HepG2 (cell line): ENCODE data around the gene METTL16. TPM values are rescaled to one million over a fixed set of nuclear protein-coding genes. Genes with fewer than 3 reads are reported as not detected.

Source experiments
- ARID4A ChIP-seq: sonication (generic); formaldehyde crosslinking; IDR thresholded peaks from 2 replicates; pipeline ENCODE4 v1.5.0; 2020; ENCODE audit warnings: mild to moderate bottlenecking, missing genetic modification reagents, borderline replicate concordance
- ASH2L ChIP-seq: fragments of 300-600, 200-600 bp; sonication (generic); IDR thresholded peaks from 2 replicates; pipeline ENCODE4 v1.7.0; 2017; ENCODE audit warnings: low read depth, mild to moderate bottlenecking, moderate library complexity, mixed read lengths, low read length; ENCODE audit not compliant: insufficient read length
- CREB1 ChIP-seq, 2 experiments: fragments of 450-650 bp in 1 of 2; IDR thresholded peaks; 2 replicates each; pipeline ENCODE4 v1.6.1; 2016 to 2017; ENCODE audit warnings: control low read depth in 1 of 2, mild to moderate bottlenecking in 1 of 2, missing compliant biosample characterization in 1 of 2, missing genetic modification characterization in 1 of 2
- ELF3 ChIP-seq: IDR thresholded peaks from 2 replicates; pipeline ENCODE4 v1.6.1; 2016; ENCODE audit warnings: missing genetic modification reagents, missing compliant biosample characterization
- JUNB ChIP-seq: sonication (generic); formaldehyde crosslinking; IDR thresholded peaks from 2 replicates; pipeline ENCODE4 v1.8.0; 2022; ENCODE audit warnings: missing genetic modification reagents, mild to moderate bottlenecking, borderline replicate concordance
- KAT2B ChIP-seq: fragments of 150-350 bp; IDR thresholded peaks from 2 replicates; pipeline ENCODE4 v1.6.1; 2014; ENCODE audit warnings: low read depth, low read length, borderline replicate concordance
- MNT ChIP-seq: fragments of 450-650 bp; IDR thresholded peaks from 2 replicates; pipeline ENCODE4 v1.6.1; 2016
- MZF1 ChIP-seq: sonication (generic); formaldehyde crosslinking; IDR thresholded peaks from 2 replicates; pipeline ENCODE4 v1.8.1; 2023; ENCODE audit warnings: mild to moderate bottlenecking, missing genetic modification reagents, borderline replicate concordance
- NR2C2 ChIP-seq: sonication (generic); formaldehyde crosslinking; IDR thresholded peaks from 2 replicates; pipeline ENCODE4 v1.4.0; 2020; ENCODE audit warnings: missing genetic modification reagents, mild to moderate bottlenecking, moderate library complexity, borderline replicate concordance
- SIX4 ChIP-seq: sonication (generic); formaldehyde crosslinking; IDR thresholded peaks from 2 replicates; pipeline ENCODE4 v1.4.0; 2020; ENCODE audit warnings: missing genetic modification reagents
- ZBTB33 ChIP-seq: sonication (generic); formaldehyde crosslinking; IDR thresholded peaks from 2 replicates; pipeline ENCODE4 v1.4.0; 2020; ENCODE audit warnings: missing genetic modification reagents
- ZNF10 ChIP-seq: sonication (generic); formaldehyde crosslinking; IDR thresholded peaks from 2 replicates; pipeline ENCODE4 v1.4.0; 2020; ENCODE audit warnings: mild to moderate bottlenecking, low read depth, missing genetic modification reagents, borderline replicate concordance
- ZNF276 ChIP-seq: sonication (generic); formaldehyde crosslinking; IDR thresholded peaks from 2 replicates; pipeline ENCODE4 v1.4.0; 2020; ENCODE audit warnings: mild to moderate bottlenecking, low read depth, missing genetic modification reagents
- ZNF431 ChIP-seq: sonication (generic); formaldehyde crosslinking; IDR thresholded peaks from 2 replicates; pipeline ENCODE4 v1.9.0; 2022; ENCODE audit warnings: missing genetic modification reagents, low read depth, mild to moderate bottlenecking, borderline replicate concordance
- ZNF720 ChIP-seq: sonication (generic); formaldehyde crosslinking; IDR thresholded peaks from 2 replicates; pipeline ENCODE4 v1.4.0; 2020; ENCODE audit warnings: missing genetic modification reagents
- polyA plus RNA-seq, 8 experiments: library from polyadenylated mRNA; depleted of rRNA in 3 of 8; stranded (reverse) in 7 of 8; unstranded in 1 of 8; fragments of >200 nt; fragmentation: Illumina TruSeq in 4 of 8; extraction: Trizol in 4 of 8; gene quantifications; 2 replicates each; pipeline versions ENCODE4 v1.2.1 to v1.2.3, GENCODE V29; 2011 to 2016; ENCODE audit warnings: low read depth in 4 of 8, missing spikeins in 1 of 8, mixed read lengths in 1 of 8; ENCODE audit not compliant: insufficient read depth in 1 of 8
- total RNA-seq, 5 experiments: library from RNA; depleted of rRNA; stranded (reverse); fragments of >200 nt; fragmentation: Illumina TruSeq; extraction: Trizol; gene quantifications; 2 replicates each; pipeline ENCODE4 v1.2.3, GENCODE V29; 2016; ENCODE audit warnings: low read depth in 1 of 5
- TF ChIP-seq, protein P1 (sequence below): sonication (generic); formaldehyde crosslinking; IDR thresholded peaks from 2 replicates; pipeline ENCODE4 v1.5.0; 2020; ENCODE audit warnings: mild to moderate bottlenecking, missing genetic modification reagents, moderate library complexity

METTL16 gene
- total and polyA plus RNA-seq, 2 of the 13 experiments (the other 11 are each of a cell fraction or from before 2014, with no cell fraction given) = 11.6 to 18.5 TPM

- 0 out of 2 replicates have a peak, but pooled peaks have one; percentile 24 for TF ChIP-seq ZBTB33
- TF ChIP-seq JUNB (CRISPR knock-in tag) = no peak
- no peak for TF ChIP-seq NR2C2 (CRISPR knock-in tag)
- TF ChIP-seq, protein P1, sequence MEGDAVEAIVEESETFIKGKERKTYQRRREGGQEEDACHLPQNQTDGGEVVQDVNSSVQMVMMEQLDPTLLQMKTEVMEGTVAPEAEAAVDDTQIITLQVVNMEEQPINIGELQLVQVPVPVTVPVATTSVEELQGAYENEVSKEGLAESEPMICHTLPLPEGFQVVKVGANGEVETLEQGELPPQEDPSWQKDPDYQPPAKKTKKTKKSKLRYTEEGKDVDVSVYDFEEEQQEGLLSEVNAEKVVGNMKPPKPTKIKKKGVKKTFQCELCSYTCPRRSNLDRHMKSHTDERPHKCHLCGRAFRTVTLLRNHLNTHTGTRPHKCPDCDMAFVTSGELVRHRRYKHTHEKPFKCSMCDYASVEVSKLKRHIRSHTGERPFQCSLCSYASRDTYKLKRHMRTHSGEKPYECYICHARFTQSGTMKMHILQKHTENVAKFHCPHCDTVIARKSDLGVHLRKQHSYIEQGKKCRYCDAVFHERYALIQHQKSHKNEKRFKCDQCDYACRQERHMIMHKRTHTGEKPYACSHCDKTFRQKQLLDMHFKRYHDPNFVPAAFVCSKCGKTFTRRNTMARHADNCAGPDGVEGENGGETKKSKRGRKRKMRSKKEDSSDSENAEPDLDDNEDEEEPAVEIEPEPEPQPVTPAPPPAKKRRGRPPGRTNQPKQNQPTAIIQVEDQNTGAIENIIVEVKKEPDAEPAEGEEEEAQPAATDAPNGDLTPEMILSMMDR (CRISPR knock-in tag) = peak; percentile 90
- TF ChIP-seq SIX4 (CRISPR knock-in tag) = no peak
- no peak for TF ChIP-seq MNT
- no peak for TF ChIP-seq KAT2B
- peak; percentile 19; the same call in 1 of the 2 replicates for TF ChIP-seq ARID4A (CRISPR knock-in tag)
- TF ChIP-seq ZNF10 (CRISPR knock-in tag) = no peak
- no peak for TF ChIP-seq ZNF276 (CRISPR knock-in tag)
- no peak for TF ChIP-seq ASH2L
- no peak for TF ChIP-seq ZNF431
- no peak for TF ChIP-seq ZNF720 (CRISPR knock-in tag)
- no peak for TF ChIP-seq MZF1 (CRISPR knock-in tag)
- TF ChIP-seq CREB1 (IDR thresholded peaks at IDR 0.05) = no peak
- TF ChIP-seq CREB1 (CRISPR knock-in tag; IDR thresholded peaks at IDR 0.05) = no peak
- peak; percentile 29; the same call in 1 of the 2 replicates for TF ChIP-seq ELF3 (CRISPR knock-in tag)
Observed at GRCh38 chr17:2416010-2416734, 95.5 kb downstream of the METTL16 start (continued).
